ENCODE measurements around the gene TGM6. TPM values are rescaled to one million over a fixed set of nuclear protein-coding genes. Genes with fewer than 3 reads are reported as not detected.

TGM6 gene
- total RNA-seq, result not detected
- long read RNA-seq, result 0 reads

DNA sequence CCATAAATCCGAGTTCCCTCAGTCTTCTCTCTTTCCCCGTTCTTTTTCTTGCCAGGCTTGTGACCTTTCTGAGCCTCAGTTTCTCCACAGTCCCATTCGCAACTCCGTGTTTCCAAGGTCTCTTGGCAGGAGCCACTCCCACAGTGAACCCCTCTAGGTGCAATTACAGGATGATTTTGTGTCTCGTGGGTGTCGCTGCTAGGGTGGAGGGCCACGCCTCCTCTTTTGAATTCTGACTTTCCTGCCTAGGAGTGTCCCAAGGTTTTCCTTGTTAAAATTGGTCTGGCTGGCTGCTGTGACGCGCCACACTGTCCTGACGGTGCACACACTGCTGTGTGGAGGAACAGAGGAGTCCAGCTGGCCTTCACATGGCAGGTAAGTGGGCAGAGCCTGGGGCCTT lies at the start of gene TGM6:
Gene TGM6, plus strand, starts transcription at position 301 of the 400 bp plus-strand sequence. Its CDS starts 68 bp downstream, at position 369.
- no peak for DNase-seq (ENCODE audit: low spot score)

GRCh38 chr20:2331106-2331505 lies 49.6 kb upstream of the TGM6 start:
- no peak for DNase-seq (ENCODE audit: low spot score)

DNA sequence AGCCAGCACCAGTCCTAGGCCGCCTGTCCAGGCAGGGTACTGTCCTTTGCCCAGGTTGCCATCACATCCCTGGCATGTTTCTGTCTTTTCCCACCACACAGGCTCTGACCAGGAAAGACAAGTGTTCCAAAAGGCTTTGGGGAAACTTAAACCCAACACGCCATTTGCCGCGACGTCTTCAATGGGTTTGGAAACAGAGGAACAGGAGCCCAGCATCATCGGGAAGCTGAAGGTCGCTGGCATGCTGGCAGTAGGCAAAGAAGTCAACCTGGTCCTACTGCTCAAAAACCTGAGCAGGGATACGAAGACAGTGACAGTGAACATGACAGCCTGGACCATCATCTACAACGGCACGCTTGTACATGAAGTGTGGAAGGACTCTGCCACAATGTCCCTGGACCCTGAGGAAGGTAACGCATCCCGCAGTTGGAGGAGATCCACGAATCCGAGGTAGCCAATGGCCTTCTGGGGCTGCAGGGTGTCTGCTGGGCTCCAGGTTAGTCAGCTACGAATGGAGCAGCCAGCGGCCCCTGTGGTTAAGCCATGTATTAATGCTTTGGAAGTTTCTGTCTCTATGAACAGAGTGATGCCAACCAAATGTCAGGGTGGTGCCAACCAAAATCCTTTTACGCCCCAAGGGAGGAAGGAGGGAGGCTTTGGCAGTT lies 48.7 kb upstream of the TGM6 start:
- DNase-seq (ENCODE audit: low spot score), result peak; percentile 67

GRCh38 chr20:2332711-2333110 lies 48.0 kb upstream of the TGM6 start:
- peak; percentile 16 for DNase-seq (ENCODE audit: low spot score)

DNA sequence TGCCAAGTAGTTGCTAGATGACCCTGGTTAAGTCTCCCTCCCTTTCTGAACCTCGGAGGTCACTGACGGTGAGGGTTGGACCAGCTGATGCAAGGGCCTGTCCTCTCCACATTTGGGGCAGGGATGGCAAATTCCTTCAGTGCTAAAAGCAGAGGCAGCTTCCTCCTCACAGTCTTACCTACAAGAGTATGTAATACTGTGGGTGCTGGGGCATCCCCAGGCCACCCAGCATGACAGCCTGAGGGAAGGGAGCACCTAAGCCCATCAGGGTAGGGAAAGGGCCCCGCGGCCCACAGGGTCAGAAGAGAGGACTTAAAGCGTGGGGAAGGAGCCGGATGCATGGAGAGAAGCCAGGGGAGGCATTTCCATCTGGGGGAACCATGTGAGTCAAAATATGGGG lies 46.9 kb upstream of the TGM6 start:
- no peak for DNase-seq (ENCODE audit: low spot score)

- DNase-seq (ENCODE audit: low spot score), result no peak
Observed at GRCh38 chr20:2335096-2335870, 45.4 kb upstream of the TGM6 start.

DNA sequence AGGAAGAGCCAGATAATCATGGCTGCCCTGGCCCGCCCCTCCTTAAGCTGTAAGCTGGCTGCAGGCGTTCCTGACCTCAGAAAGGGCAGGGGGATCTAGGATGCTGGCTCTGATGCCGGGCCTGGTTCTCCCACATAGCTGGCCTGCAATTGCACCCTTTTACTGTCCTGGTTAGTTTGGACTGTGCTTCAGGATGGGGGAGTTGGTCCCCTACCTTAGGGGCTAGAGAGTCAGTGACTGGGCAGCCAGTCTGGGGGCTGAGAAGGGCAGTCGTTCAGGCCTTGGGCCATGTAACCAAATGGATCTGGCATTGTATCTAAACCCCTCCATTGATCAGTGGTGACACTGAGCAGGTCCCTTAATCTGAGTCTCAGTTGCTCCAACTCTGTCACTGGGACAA lies 44.2 kb upstream of the TGM6 start:
- DNase-seq (ENCODE audit: low spot score), result no peak

- no peak for DNase-seq (ENCODE audit: low spot score)
Observed at GRCh38 chr20:2337142-2337541, 43.6 kb upstream of the TGM6 start.

DNA sequence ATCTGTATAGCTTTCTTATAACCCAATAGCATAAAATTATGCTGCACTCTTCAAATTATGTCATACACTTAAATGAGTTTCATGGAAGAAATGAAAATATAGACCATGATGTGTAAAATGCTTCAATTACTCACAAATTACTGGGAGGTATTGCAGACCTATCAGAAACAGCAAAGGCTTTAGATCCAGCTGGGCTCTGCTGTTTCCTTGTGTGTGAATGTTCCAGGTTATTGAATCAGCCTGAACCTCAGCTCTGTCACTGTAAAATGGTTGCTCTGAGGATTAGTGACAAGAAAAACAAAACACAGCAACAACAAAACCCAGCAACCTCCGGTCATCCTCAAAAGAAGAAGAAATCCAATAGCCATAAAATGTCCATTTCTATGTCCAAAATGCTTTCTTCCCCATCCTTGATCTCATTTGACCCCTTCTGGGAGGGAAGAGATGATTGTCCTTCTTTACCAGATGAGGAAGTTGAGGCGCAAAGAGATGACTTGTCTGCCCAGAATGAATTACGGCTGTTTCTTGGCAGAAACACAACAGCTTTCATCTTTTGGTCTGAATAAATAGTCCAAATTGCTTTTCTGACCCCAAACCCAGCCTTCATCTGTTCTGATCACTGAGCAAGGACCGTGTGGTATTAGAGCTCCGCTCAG lies 42.2 kb upstream of the TGM6 start:
- no peak for DNase-seq (ENCODE audit: low spot score)

DNA sequence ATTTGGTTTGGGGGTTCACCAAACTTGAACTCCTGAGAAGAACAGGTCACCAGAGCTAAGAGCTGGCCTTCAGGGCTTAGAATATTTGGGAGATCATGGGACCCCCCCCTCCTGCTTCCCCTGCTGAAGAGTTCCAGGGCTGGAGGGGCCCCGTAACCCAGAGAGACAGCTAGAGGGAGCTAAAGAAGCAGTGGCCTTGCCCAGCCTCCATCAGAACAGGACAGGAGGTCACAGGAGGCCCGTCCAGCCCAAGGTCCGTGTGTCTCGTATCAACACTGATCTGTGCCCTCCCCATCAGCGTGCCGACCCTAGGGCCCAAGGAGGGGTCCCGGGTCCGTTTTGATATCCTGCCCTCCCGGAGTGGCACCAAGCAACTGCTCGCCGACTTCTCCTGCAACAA lies 40.6 kb upstream of the TGM6 start:
- DNase-seq (ENCODE audit: low spot score), result no peak

DNA sequence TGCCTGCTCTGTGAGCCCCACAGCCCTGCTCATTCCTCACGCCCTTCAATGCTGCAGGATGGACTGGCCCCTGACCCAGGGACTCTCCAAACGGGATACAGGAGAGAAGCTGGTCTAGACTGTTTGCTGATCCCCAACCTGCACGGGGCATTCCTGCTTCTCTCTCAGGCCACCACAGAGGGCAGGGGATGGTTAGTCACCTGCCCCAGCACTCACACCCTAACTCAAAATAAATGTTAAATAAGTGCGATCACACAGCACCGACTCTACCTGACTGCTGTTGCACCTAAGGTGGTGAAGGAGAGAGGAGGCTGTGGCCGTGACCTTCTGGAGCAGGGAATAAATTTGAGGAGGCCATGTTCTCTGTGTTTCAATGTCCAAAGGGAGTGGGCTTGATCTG lies 39.9 kb upstream of the TGM6 start:
- DNase-seq (ENCODE audit: low spot score), result no peak

DNA sequence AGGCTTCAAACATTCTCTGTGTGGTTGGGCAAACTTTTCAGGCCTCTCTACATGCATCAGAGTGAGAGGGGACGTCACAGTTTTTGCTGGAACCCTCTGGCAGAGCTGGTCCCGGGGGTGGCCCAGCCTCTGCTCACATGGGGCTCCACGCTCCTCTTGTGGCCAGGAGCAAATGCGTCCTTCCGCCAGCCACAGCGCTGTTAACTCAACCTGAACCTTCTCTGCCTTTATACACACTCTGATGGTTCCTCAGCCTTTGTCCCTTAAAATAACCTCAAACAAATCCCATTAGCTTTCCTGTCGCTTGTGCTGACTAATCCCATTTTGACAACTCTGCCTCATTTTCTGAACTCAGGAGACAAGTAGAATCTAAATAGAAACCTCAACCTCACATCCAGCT lies 39.4 kb upstream of the TGM6 start:
- DNase-seq (ENCODE audit: low spot score), result no peak

DNA sequence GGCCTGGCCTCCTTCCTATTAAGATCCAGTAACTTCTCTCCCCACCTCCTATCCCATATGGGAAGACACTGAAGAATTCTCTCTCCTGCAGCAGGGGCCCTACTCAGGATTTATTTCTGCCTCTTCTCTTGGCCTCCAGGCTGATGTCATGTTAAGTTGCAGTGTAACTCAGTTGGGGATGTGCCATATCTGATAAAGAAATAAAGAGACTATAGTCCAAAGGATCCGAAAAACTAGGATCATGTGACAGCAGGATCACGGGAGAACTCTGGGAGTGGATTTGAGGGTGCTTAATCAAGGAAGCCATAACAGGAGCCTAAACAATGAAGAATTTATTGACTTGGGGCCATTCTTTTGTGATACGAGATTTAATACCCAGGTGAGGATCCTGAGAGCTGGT lies 38.5 kb upstream of the TGM6 start:
- DNase-seq (ENCODE audit: low spot score), result no peak

- DNase-seq (ENCODE audit: low spot score), result no peak
Observed at GRCh38 chr20:2346188-2346587, 34.5 kb upstream of the TGM6 start.

GRCh38 chr20:2348336-2348735 lies 32.4 kb upstream of the TGM6 start:
- no peak for DNase-seq (ENCODE audit: low spot score)

- no peak for DNase-seq (ENCODE audit: low spot score)
Observed at GRCh38 chr20:2349801-2350200, 30.9 kb upstream of the TGM6 start.

DNA sequence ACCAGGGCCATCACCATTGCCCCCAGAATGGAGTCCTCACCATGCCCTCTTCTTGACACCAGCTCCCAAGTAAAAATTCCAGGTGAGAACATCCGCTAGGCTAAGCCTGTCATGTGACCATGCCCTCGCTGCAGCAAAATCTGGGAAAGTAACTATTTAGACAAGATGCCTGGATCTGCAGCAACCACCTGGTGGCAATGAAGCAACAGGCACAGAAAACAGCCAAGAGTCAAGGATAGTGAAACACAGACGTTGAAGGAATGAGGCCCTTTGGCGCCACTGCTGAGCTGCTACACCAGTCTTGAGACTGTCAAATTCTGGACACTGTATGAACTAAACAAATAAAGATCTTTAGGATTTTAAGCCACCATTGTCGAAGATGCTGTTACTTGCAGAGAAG lies 30.1 kb upstream of the TGM6 start:
- no peak for DNase-seq (ENCODE audit: low spot score)

DNA sequence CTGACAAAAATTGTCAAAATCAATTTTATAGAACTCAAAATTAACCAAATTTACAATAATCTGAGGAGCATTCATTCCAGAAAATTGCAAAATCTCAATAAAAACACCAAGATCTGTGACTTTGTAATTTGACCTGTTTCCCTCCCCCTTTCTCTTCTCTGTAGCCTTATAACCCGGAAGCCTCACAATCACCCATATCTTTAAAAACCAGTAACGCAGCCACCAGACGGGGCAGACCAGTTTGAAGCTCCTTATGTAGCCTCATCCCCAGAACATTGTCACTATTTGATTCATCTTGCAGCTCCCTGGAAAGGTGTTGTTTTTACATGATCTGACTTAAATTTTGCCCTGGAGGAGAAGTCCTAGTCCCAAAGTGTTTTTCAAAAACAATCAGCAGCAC lies 27.5 kb upstream of the TGM6 start:
- DNase-seq (ENCODE audit: low spot score), result no peak

- DNase-seq (ENCODE audit: low spot score), result no peak
Observed at GRCh38 chr20:2357114-2357513, 23.6 kb upstream of the TGM6 start.

DNA sequence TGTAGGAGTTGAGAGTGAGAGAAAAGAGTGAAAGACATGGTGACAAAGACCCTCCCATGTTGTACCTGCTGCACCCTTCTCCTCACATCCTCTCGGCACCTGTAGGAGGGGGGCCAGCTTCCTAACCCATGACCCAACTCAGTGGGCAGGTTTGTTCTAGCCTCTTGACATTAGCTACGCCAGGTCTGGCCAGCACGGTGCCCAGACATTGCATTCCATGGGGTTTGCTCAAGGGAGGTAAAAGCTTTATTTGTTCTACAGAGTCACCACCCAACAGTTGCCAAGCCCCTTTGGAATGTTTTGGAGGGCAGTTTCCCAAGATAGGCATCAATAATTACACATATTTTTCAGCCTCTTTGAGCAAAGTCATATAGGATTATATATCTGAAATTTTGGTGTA lies 22.7 kb upstream of the TGM6 start:
- no peak for DNase-seq (ENCODE audit: low spot score)

GRCh38 chr20:2361035-2361593 lies 19.6 kb upstream of the TGM6 start:
- DNase-seq (ENCODE audit: low spot score), result no peak

- DNase-seq (ENCODE audit: low spot score), result no peak
Observed at GRCh38 chr20:2363187-2363586, 17.5 kb upstream of the TGM6 start.
